HepG2 (cell line): ENCODE measurements around the gene GPC6. TPM values are rescaled to one million over a fixed set of nuclear protein-coding genes. Genes with fewer than 3 reads are reported as not detected.

Experiments
- HES4 ChIP-seq: sonication (generic); formaldehyde crosslinking; IDR thresholded peaks from 2 replicates; pipeline ENCODE4 v1.9.0; 2021; ENCODE audit warnings: mild to moderate bottlenecking, missing genetic modification reagents, borderline replicate concordance
- HOXA3 ChIP-seq: sonication (generic); formaldehyde crosslinking; IDR thresholded peaks from 2 replicates; pipeline ENCODE4 v1.5.0; 2020; ENCODE audit warnings: missing genetic modification reagents
- NCOR1 ChIP-seq: fragments of 200-600 bp; sonication (generic); IDR thresholded peaks from 2 replicates; pipeline ENCODE4 v1.7.0; 2017; ENCODE audit warnings: antibody characterized with exemption, low read length, borderline replicate concordance
- PITX1 ChIP-seq: sonication (generic); formaldehyde crosslinking; IDR thresholded peaks from 2 replicates; pipeline ENCODE4 v1.5.1; 2020; ENCODE audit warnings: mild to moderate bottlenecking, missing genetic modification reagents
- PPARG ChIP-seq: conservative IDR thresholded peaks from 2 replicates; pipeline ENCODE4 v1.6.1; 2016; ENCODE audit warnings: missing biosample characterization, missing genetic modification reagents
- SKI ChIP-seq: fragments of 450-650 bp; IDR thresholded peaks from one replicate; pipeline ENCODE4 v1.6.1; 2018; ENCODE audit warnings: mild to moderate bottlenecking; ENCODE audit not compliant: partially characterized antibody
- SP2 ChIP-seq: sonication (generic); formaldehyde crosslinking; IDR thresholded peaks from 2 replicates; pipeline ENCODE4 v1.5.1; 2020; ENCODE audit warnings: mild to moderate bottlenecking, missing genetic modification reagents
- ZNF17 ChIP-seq: sonication (generic); formaldehyde crosslinking; IDR thresholded peaks from 2 replicates; pipeline ENCODE4 v1.5.0; 2020; ENCODE audit warnings: mild to moderate bottlenecking, missing genetic modification reagents
- ZNF460 ChIP-seq: sonication (generic); formaldehyde crosslinking; IDR thresholded peaks from 2 replicates; pipeline ENCODE4 v1.5.1; 2020; ENCODE audit warnings: missing genetic modification reagents, mild to moderate bottlenecking, borderline replicate concordance
- polyA plus RNA-seq, 8 experiments: library from polyadenylated mRNA; depleted of rRNA in 3 of 8; stranded (reverse) in 7 of 8; unstranded in 1 of 8; fragments of >200 nt; fragmentation: Illumina TruSeq in 4 of 8; extraction: Trizol in 4 of 8; gene quantifications; 2 replicates each; pipeline versions ENCODE4 v1.2.1 to v1.2.3, GENCODE V29; 2011 to 2016; ENCODE audit warnings: low read depth in 4 of 8, missing spikeins in 1 of 8, mixed read lengths in 1 of 8; ENCODE audit not compliant: insufficient read depth in 1 of 8
- total RNA-seq, 5 experiments: library from RNA; depleted of rRNA; stranded (reverse); fragments of >200 nt; fragmentation: Illumina TruSeq; extraction: Trizol; gene quantifications; 2 replicates each; pipeline ENCODE4 v1.2.3, GENCODE V29; 2016; ENCODE audit warnings: low read depth in 1 of 5
- TF ChIP-seq, protein P1 (sequence below): sonication (generic); formaldehyde crosslinking; IDR thresholded peaks from 2 replicates; pipeline ENCODE4 v1.8.1; 2023; ENCODE audit warnings: missing genetic modification reagents, inconsistent platforms, borderline replicate concordance
- TF ChIP-seq, protein P2 (sequence below): sonication (generic); formaldehyde crosslinking; IDR thresholded peaks from 2 replicates; pipeline ENCODE4 v1.5.0; 2020; ENCODE audit warnings: mild to moderate bottlenecking, missing genetic modification reagents, borderline replicate concordance
- TF ChIP-seq, protein P3 (sequence below): sonication (generic); formaldehyde crosslinking; IDR thresholded peaks from 2 replicates; pipeline ENCODE4 v1.5.1; 2020; ENCODE audit warnings: mild to moderate bottlenecking, missing genetic modification reagents, borderline replicate concordance
- TF ChIP-seq, protein P4 (sequence below): IDR thresholded peaks from 2 replicates; pipeline ENCODE4 v1.6.1; 2012; ENCODE audit warnings: inconsistent platforms

GPC6 gene
- total and polyA plus RNA-seq, 2 of the 13 experiments (the other 11 are each of a cell fraction or from before 2014, with no cell fraction given), result 24.5 to 33.9 TPM

DNA sequence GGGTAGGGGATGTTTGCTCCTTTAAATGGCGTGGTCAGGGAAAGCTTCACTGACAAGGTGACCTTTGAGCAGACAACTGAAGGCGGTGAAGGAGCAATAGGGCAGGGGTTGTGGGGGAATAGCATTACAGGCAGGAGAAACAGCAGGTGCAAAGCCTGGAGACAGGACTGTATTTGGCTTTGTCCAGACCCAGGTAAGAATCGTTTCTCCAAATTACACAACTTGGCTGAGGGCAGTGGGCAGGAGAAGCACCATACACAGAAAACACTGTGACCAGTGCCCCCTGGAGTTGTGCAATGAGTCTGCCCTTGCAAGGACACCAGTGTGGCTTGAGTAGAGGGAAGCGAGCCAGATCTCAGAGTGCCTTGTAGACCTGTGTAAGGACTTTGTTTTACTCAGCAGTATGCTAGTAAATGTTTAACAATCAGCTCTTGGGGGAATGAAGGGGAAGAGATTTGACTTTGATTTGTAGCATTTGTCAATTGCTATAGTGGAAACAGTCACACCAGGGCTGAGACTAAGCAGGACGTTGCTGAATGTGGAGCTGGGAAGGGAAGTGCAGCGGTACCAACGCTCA, 892.8 kb downstream of the GPC6 start (continued):
- TF ChIP-seq, protein P1, sequence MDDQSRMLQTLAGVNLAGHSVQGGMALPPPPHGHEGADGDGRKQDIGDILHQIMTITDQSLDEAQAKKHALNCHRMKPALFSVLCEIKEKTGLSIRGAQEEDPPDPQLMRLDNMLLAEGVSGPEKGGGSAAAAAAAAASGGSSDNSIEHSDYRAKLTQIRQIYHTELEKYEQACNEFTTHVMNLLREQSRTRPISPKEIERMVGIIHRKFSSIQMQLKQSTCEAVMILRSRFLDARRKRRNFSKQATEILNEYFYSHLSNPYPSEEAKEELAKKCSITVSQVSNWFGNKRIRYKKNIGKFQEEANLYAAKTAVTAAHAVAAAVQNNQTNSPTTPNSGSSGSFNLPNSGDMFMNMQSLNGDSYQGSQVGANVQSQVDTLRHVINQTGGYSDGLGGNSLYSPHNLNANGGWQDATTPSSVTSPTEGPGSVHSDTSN (CRISPR knock-in tag), result no peak
- TF ChIP-seq HOXA3 (CRISPR knock-in tag) (peak; percentile 66), SKI (peak; percentile 33), ZNF460 (CRISPR knock-in tag) (no peak), PITX1 (CRISPR knock-in tag) (peak; percentile 64; the same call in 1 of the 2 replicates), PPARG (CRISPR knock-in tag) (peak; percentile 78; the same call in 1 of the 2 replicates), NCOR1 (peak; percentile 78), ZNF17 (CRISPR knock-in tag) (no peak), SP2 (no peak), HES4 (no peak)
- TF ChIP-seq, protein P2, sequence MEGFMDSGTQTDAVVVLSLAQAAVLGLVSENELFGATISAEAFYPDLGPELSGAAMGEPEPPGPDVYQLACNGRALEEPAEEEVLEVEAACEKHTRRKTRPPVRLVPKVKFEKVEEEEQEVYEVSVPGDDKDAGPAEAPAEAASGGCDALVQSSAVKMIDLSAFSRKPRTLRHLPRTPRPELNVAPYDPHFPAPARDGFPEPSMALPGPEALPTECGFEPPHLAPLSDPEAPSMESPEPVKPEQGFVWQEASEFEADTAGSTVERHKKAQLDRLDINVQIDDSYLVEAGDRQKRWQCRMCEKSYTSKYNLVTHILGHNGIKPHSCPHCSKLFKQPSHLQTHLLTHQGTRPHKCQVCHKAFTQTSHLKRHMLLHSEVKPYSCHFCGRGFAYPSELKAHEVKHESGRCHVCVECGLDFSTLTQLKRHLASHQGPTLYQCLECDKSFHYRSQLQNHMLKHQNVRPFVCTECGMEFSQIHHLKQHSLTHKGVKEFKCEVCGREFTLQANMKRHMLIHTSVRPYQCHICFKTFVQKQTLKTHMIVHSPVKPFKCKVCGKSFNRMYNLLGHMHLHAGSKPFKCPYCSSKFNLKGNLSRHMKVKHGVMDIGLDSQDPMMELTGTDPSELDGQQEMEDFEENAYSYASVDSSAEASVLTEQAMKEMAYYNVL (CRISPR knock-in tag), result peak; percentile 71; the same call in 1 of the 2 replicates
- TF ChIP-seq, protein P3, sequence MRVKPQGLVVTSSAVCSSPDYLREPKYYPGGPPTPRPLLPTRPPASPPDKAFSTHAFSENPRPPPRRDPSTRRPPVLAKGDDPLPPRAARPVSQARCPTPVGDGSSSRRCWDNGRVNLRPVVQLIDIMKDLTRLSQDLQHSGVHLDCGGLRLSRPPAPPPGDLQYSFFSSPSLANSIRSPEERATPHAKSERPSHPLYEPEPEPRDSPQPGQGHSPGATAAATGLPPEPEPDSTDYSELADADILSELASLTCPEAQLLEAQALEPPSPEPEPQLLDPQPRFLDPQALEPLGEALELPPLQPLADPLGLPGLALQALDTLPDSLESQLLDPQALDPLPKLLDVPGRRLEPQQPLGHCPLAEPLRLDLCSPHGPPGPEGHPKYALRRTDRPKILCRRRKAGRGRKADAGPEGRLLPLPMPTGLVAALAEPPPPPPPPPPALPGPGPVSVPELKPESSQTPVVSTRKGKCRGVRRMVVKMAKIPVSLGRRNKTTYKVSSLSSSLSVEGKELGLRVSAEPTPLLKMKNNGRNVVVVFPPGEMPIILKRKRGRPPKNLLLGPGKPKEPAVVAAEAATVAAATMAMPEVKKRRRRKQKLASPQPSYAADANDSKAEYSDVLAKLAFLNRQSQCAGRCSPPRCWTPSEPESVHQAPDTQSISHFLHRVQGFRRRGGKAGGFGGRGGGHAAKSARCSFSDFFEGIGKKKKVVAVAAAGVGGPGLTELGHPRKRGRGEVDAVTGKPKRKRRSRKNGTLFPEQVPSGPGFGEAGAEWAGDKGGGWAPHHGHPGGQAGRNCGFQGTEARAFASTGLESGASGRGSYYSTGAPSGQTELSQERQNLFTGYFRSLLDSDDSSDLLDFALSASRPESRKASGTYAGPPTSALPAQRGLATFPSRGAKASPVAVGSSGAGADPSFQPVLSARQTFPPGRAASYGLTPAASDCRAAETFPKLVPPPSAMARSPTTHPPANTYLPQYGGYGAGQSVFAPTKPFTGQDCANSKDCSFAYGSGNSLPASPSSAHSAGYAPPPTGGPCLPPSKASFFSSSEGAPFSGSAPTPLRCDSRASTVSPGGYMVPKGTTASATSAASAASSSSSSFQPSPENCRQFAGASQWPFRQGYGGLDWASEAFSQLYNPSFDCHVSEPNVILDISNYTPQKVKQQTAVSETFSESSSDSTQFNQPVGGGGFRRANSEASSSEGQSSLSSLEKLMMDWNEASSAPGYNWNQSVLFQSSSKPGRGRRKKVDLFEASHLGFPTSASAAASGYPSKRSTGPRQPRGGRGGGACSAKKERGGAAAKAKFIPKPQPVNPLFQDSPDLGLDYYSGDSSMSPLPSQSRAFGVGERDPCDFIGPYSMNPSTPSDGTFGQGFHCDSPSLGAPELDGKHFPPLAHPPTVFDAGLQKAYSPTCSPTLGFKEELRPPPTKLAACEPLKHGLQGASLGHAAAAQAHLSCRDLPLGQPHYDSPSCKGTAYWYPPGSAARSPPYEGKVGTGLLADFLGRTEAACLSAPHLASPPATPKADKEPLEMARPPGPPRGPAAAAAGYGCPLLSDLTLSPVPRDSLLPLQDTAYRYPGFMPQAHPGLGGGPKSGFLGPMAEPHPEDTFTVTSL (CRISPR knock-in tag), result peak; percentile 78
- TF ChIP-seq, protein P4, sequence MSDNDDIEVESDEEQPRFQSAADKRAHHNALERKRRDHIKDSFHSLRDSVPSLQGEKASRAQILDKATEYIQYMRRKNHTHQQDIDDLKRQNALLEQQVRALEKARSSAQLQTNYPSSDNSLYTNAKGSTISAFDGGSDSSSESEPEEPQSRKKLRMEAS, result peak; percentile 29; the same call in 1 of the 2 replicates
